ENCODE results near the gene GPATCH1.

GRCh38 chr19:33098055-33098534, 17.1 kb downstream of the GPATCH1 start:
- TF ChIP-seq POLR2A (IDR thresholded peaks at IDR 0.05; ENCODE audit: low read length) (no peak), GATA1 (IDR thresholded peaks at IDR 0.05; ENCODE audit: low read depth, low read length) (no peak)

Measured in erythroblast (primary cell).